Mesendoderm (in vitro differentiated cells): ENCODE results near the gene CREG2.
"Not testable (repeated sequence)": the region's sequence is repeated elsewhere in the genome, so short reads cannot be mapped to it uniquely, and the experiment has no call there.

Experiments
- DNase-seq: peaks from one replicate; pipeline ENCODE4 v3.0.0; 2013
- H2AK5ac ChIP-seq: 2 replicates; pipeline ENCODE4 v1.6.1; 2013; ENCODE audit warnings: low read length, inconsistent platforms
- H2BK120ac ChIP-seq: 2 replicates; pipeline ENCODE4 v1.6.1; 2013; ENCODE audit warnings: low read depth, mild to moderate bottlenecking, low read length, moderate library complexity, mixed read lengths
- H2BK15ac ChIP-seq: replicated peaks from 2 replicates; pipeline ENCODE4 v1.6.1; 2013; ENCODE audit warnings: low read depth, mild to moderate bottlenecking, moderate library complexity
- H2BK5ac ChIP-seq: 2 replicates; pipeline ENCODE4 v1.6.1; 2013; ENCODE audit warnings: low read length, inconsistent platforms
- H3K18ac ChIP-seq: 2 replicates; pipeline ENCODE4 v1.6.1; 2013; ENCODE audit warnings: mild to moderate bottlenecking, low read length, mixed read lengths
- H3K23ac ChIP-seq: one replicate; pipeline ENCODE4 v1.6.1; 2013; ENCODE audit warnings: low read length
- H3K27ac ChIP-seq: 2 replicates; pipeline ENCODE4 v1.5.1; 2013; ENCODE audit warnings: low read depth, mild to moderate bottlenecking, inconsistent platforms, low read length, moderate library complexity
- H3K27me3 ChIP-seq: 2 replicates; pipeline ENCODE4 v1.6.1; 2013; ENCODE audit warnings: low read length, control low read depth, mild to moderate bottlenecking, inconsistent platforms; ENCODE audit not compliant: insufficient read depth, poor library complexity
- H3K36me3 ChIP-seq: 2 replicates; pipeline ENCODE4 v1.6.1; 2013; ENCODE audit warnings: low read length, inconsistent platforms; ENCODE audit not compliant: control insufficient read depth, insufficient read depth
- H3K4ac ChIP-seq: one replicate; pipeline ENCODE4 v1.6.1; 2013; ENCODE audit warnings: low read depth, mild to moderate bottlenecking, low read length, moderate library complexity
- H3K4me1 ChIP-seq: 2 replicates; pipeline ENCODE4 v1.6.1; 2013; ENCODE audit warnings: low read depth, low read length, inconsistent platforms; ENCODE audit not compliant: control insufficient read depth
- H3K4me2 ChIP-seq: 2 replicates; pipeline ENCODE4 v1.6.1; 2013; ENCODE audit warnings: low read length
- H3K4me3 ChIP-seq: 2 replicates; pipeline ENCODE4 v1.5.1; 2013; ENCODE audit warnings: mild to moderate bottlenecking, low read length
- H3K56ac ChIP-seq: one replicate; pipeline ENCODE4 v1.6.1; 2013; ENCODE audit warnings: low read length
- H3K79me1 ChIP-seq: 2 replicates; pipeline ENCODE4 v1.6.1; 2013; ENCODE audit warnings: low read length, inconsistent platforms
- H3K79me2 ChIP-seq: 2 replicates; pipeline ENCODE4 v1.6.1; 2013; ENCODE audit warnings: mild to moderate bottlenecking, low read length; ENCODE audit not compliant: control insufficient read depth, insufficient read depth
- H3K9ac ChIP-seq: 2 replicates; pipeline ENCODE4 v1.6.1; 2013; ENCODE audit warnings: low read length, inconsistent platforms
- H4K5ac ChIP-seq: one replicate; pipeline ENCODE4 v1.6.1; 2013; ENCODE audit warnings: low read length
- H4K8ac ChIP-seq: one replicate; pipeline ENCODE4 v1.6.1; 2013; ENCODE audit warnings: low read depth, mild to moderate bottlenecking, control low read depth, low read length, moderate library complexity
- WGBS: extraction: QIAGEN DNeasy Blood & Tissue Kit; methylation state at CpG from one replicate; pipeline ENCODE4 v1.1.7; 2013; ENCODE audit warnings: low lambda C conversion rate, missing lambda C conversion rate; ENCODE audit not compliant: insufficient coverage; ENCODE audit errors: extremely low coverage; 5-methylcytosine and 5-hydroxymethylcytosine counted together

The CREG2 gene

DNA sequence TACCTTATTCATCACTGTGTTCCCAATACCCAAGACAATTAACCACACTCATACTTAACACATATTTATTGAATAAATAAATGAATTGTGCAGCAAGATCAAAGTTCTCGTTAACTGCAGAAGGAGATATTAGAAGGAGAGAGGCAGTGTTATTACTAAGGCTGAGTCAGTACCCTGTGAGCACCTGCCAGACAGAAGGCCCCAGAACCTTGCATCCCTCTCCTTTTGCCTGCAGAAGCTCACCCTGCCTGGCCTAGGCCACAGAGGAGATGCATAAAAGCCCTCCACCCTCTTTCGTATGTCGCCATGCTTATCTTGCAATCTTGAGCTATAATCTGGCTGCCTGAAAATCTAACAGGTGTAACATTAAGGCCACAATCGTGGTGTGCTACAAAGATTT, 58.3 kb downstream of the CREG2 start:
- H3K4me1 ChIP-seq, result peaks cover 15% of the 10 kb centered on the region
- H2BK15ac ChIP-seq, result no peak overlapping the region
- no peak overlapping the region for H3K56ac ChIP-seq
- H3K79me2 ChIP-seq, result no peaks in the 10 kb centered on the region
- H4K5ac ChIP-seq, result no peak overlapping the region
- no peak overlapping the region for H2BK5ac ChIP-seq
- no peak overlapping the region for H3K9ac ChIP-seq
- WGBS, result no CpG with 5 or more reads among the region's 4 CpGs
- no peak overlapping the region for H3K18ac ChIP-seq
- H3K27me3 ChIP-seq, result no peaks in the 10 kb centered on the region
- no peak overlapping the region for H2BK120ac ChIP-seq
- DNase-seq, result no peak
- H3K36me3 ChIP-seq, result no peaks in the 10 kb centered on the region
- no peak overlapping the region for H3K23ac ChIP-seq
- no peak overlapping the region for H3K27ac ChIP-seq
- H3K4me2 ChIP-seq, result no peak overlapping the region
- no peak overlapping the region for H4K8ac ChIP-seq
- H3K4me3 ChIP-seq, result no peak overlapping the region
- H2AK5ac ChIP-seq, result no peak overlapping the region
- H3K79me1 ChIP-seq, result no peaks in the 10 kb centered on the region
- no peak overlapping the region for H3K4ac ChIP-seq

GRCh38 chr2:101328474-101329007, 58.8 kb downstream of the CREG2 start:
- Histone ChIP-seq H4K8ac (no peak overlapping the region), H3K79me2 (no peaks in the 10 kb centered on the region), H3K56ac (peak overlapping the region; percentile 17), H3K27ac (no peak overlapping the region), H2AK5ac (peak overlapping the region; percentile 19), H3K4ac (no peak overlapping the region), H2BK5ac (peak overlapping the region; percentile 10), H3K79me1 (no peaks in the 10 kb centered on the region), H3K9ac (no peak overlapping the region), H3K36me3 (no peaks in the 10 kb centered on the region), H2BK120ac (no peak overlapping the region), H3K4me1 (peaks cover 15% of the 10 kb centered on the region), H4K5ac (no peak overlapping the region), H2BK15ac (no peak overlapping the region), H3K4me2 (no peak overlapping the region), H3K4me3 (no peak overlapping the region), H3K23ac (no peak overlapping the region), H3K18ac (no peak overlapping the region), H3K27me3 (no peaks in the 10 kb centered on the region)
- WGBS, result no CpG with 5 or more reads among the region's 3 CpGs
- DNase-seq, result no peak

GRCh38 chr2:101327863-101328394, 59.4 kb downstream of the CREG2 start:
- Histone ChIP-seq H3K27ac (no peak overlapping the region), H2BK5ac (no peak overlapping the region), H2BK15ac (no peak overlapping the region), H2BK120ac (no peak overlapping the region), H3K79me2 (no peaks in the 10 kb centered on the region), H4K8ac (no peak overlapping the region), H3K4me3 (no peak overlapping the region), H3K79me1 (no peaks in the 10 kb centered on the region), H2AK5ac (no peak overlapping the region), H3K27me3 (no peaks in the 10 kb centered on the region), H4K5ac (no peak overlapping the region), H3K18ac (no peak overlapping the region), H3K9ac (no peak overlapping the region), H3K56ac (peak overlapping the region; percentile 17), H3K23ac (no peak overlapping the region), H3K4me1 (peaks cover 15% of the 10 kb centered on the region), H3K36me3 (no peaks in the 10 kb centered on the region), H3K4ac (no peak overlapping the region), H3K4me2 (no peak overlapping the region)
- peak; percentile 88 for DNase-seq
- no CpG with 5 or more reads among the region's 5 CpGs for WGBS

DNA sequence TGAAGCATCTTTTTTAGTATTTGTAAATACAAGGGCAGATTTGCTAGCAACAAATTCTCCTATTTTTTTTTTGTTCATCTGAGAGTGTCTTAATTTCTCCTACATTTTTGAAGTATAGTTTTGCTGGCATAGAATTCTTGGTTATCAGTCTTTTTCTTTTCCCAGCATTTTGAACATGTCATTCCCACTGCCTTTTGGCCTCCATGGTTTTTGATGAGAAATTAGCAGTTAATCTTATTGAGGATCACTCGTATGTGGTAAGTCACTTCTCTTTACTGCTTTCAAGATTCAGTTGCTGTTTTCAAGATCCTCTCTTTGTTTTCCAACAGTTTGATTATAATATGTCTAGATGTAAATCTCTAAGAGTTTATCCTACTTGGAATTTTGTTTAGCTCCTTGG, 61.9 kb downstream of the CREG2 start:
- H3K27ac ChIP-seq, result no peak overlapping the region
- no peak overlapping the region for H3K56ac ChIP-seq
- no peak overlapping the region for H2AK5ac ChIP-seq
- H3K23ac ChIP-seq, result no peak overlapping the region
- H3K18ac ChIP-seq, result no peak overlapping the region
- H3K9ac ChIP-seq, result no peak overlapping the region
- H3K4me2 ChIP-seq, result no peak overlapping the region
- H3K36me3 ChIP-seq, result no peaks in the 10 kb centered on the region
- peaks cover 13% of the 10 kb centered on the region for H3K4me1 ChIP-seq
- no peaks in the 10 kb centered on the region for H3K79me1 ChIP-seq
- no peaks in the 10 kb centered on the region for H3K79me2 ChIP-seq
- no peak overlapping the region for H2BK5ac ChIP-seq
- WGBS, result no CpG with 5 or more reads among the region's 1 CpG
- H3K4ac ChIP-seq, result no peak overlapping the region
- no peak overlapping the region for H3K4me3 ChIP-seq
- H2BK15ac ChIP-seq, result no peak overlapping the region
- no peak overlapping the region for H4K8ac ChIP-seq
- H3K27me3 ChIP-seq, result no peaks in the 10 kb centered on the region
- no peak for DNase-seq
- H4K5ac ChIP-seq, result no peak overlapping the region
- H2BK120ac ChIP-seq, result no peak overlapping the region

DNA sequence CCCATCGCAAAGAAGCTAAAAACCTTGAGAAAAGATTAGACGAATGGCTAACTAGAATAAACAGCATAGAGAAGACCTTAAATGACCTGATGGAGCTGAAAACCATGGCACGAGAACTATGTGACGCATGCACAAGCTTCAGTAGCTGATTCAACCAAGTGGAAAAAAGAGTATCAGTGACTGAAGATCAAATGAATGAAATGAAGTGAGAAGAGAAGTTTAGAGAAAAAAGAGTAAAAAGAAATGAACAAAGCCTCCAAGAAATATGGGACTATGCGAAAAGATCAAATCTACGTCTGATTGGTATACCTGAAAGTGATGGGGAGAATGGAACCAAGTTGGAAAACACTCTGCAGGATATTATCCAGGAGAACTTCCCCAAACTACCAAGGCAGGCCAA, 70.7 kb downstream of the CREG2 start:
- not testable (repeated sequence) for H2BK15ac ChIP-seq, H2BK5ac ChIP-seq, H3K4me3 ChIP-seq, H3K4me2 ChIP-seq, H3K4ac ChIP-seq, H3K27me3 ChIP-seq, H3K79me1 ChIP-seq, H3K4me1 ChIP-seq, H2BK120ac ChIP-seq, H2AK5ac ChIP-seq, H3K23ac ChIP-seq, H4K5ac ChIP-seq, H3K79me2 ChIP-seq, H3K36me3 ChIP-seq, DNase-seq, H3K9ac ChIP-seq, H4K8ac ChIP-seq, H3K56ac ChIP-seq, H3K27ac ChIP-seq, H3K18ac ChIP-seq
- WGBS, result no CpG with 5 or more reads among the region's 6 CpGs

DNA sequence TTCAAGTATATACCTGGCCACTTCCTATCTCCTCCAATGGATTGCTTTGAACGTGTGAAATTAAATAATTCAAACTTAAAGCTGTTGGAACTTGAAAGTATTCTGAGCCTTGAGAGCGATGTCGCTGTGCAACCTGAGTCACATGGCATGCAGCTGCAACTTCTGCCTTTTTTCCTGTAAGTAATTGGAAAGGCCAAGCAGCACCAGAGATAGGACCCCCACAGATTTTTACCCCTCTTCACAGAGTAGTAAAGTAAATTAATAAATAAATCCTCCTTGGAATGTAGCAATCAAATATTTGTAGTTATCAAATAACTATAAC, 75.6 kb downstream of the CREG2 start:
- Histone ChIP-seq H3K4me1 (peaks cover under 1% of the 10 kb centered on the region), H3K79me1 (peaks cover 4% of the 10 kb centered on the region), H3K56ac (no peak overlapping the region), H3K18ac (no peak overlapping the region), H3K4ac (no peak overlapping the region), H2BK15ac (no peak overlapping the region), H2BK120ac (no peak overlapping the region), H3K36me3 (no peaks in the 10 kb centered on the region), H3K27me3 (no peaks in the 10 kb centered on the region), H3K27ac (no peak overlapping the region), H3K9ac (no peak overlapping the region), H4K5ac (no peak overlapping the region), H2BK5ac (no peak overlapping the region), H3K4me2 (no peak overlapping the region), H3K4me3 (no peak overlapping the region), H3K79me2 (peaks cover 13% of the 10 kb centered on the region), H4K8ac (no peak overlapping the region), H2AK5ac (no peak overlapping the region), H3K23ac (no peak overlapping the region)
- WGBS, result no CpG with 5 or more reads among the region's 3 CpGs
- DNase-seq, result no peak
